Mesenchymal stem cell (in vitro differentiated cells and primary cell): ENCODE data around the gene ADTRP.

Source experiments
- DNase-seq: peaks from one replicate; pipeline ENCODE4 v3.0.0-alpha.2; 2013
- H2AFZ ChIP-seq: one replicate; pipeline ENCODE4 v1.6.1; 2013; ENCODE audit warnings: low read depth, mild to moderate bottlenecking, control low read depth, inconsistent platforms, low read length, moderate library complexity
- H2AK5ac ChIP-seq: 2 replicates; pipeline ENCODE4 v1.6.1; 2013; ENCODE audit warnings: low read length, moderate library complexity, mild to moderate bottlenecking, inconsistent platforms; ENCODE audit not compliant: severe bottlenecking
- H2BK120ac ChIP-seq: one replicate; pipeline ENCODE4 v1.6.1; 2013; ENCODE audit warnings: low read depth, mild to moderate bottlenecking, inconsistent platforms, low read length, moderate library complexity
- H2BK12ac ChIP-seq, 2 experiments: one replicate each; pipeline ENCODE4 v1.6.1; 2013; ENCODE audit warnings: inconsistent platforms in 2 of 2, low read length in 2 of 2, mild to moderate bottlenecking in 2 of 2, moderate library complexity in 2 of 2, control low read depth in 1 of 2
- H2BK15ac ChIP-seq: one replicate; pipeline ENCODE4 v1.6.1; 2013; ENCODE audit warnings: mild to moderate bottlenecking, low read depth, inconsistent platforms; ENCODE audit not compliant: poor library complexity, severe bottlenecking
- H2BK5ac ChIP-seq: 2 replicates; pipeline ENCODE4 v1.6.1; 2013; ENCODE audit warnings: low read depth, mild to moderate bottlenecking, low read length, control low read depth, inconsistent platforms; ENCODE audit not compliant: poor library complexity, severe bottlenecking
- H3K14ac ChIP-seq, 2 experiments: one replicate each; pipeline ENCODE4 v1.6.1; 2013; ENCODE audit warnings: inconsistent platforms in 2 of 2, low read length in 2 of 2, control low read depth in 1 of 2, mild to moderate bottlenecking in 1 of 2, moderate library complexity in 1 of 2
- H3K18ac ChIP-seq, 2 experiments: one replicate each; pipeline ENCODE4 v1.6.1; 2013; ENCODE audit warnings: inconsistent platforms in 2 of 2, low read length in 2 of 2, control low read depth in 1 of 2, low read depth in 1 of 2, mild to moderate bottlenecking in 1 of 2
- H3K23ac ChIP-seq, 2 experiments: one replicate each; pipeline ENCODE4 v1.6.1; 2013; ENCODE audit warnings: inconsistent platforms in 2 of 2, low read length in 2 of 2, mild to moderate bottlenecking in 2 of 2, moderate library complexity in 2 of 2, control low read depth in 1 of 2
- H3K27ac ChIP-seq: 2 replicates; pipeline ENCODE4 v1.5.1; 2013; ENCODE audit warnings: mild to moderate bottlenecking, moderate library complexity, low read length, control low read depth, inconsistent platforms; ENCODE audit not compliant: poor library complexity, severe bottlenecking
- H3K27me3 ChIP-seq, 2 experiments: 2 replicates each; pipeline versions ENCODE4 v1.6.1 to v1.7.0; 2013; ENCODE audit warnings: low read length in 2 of 2, mild to moderate bottlenecking in 2 of 2, moderate library complexity in 2 of 2, control low read depth in 1 of 2, inconsistent platforms in 1 of 2; ENCODE audit not compliant: control insufficient read depth in 1 of 2, insufficient read depth in 1 of 2
- H3K36me3 ChIP-seq, 2 experiments: 2 replicates each; pipeline versions ENCODE4 v1.6.1 to v1.7.0; 2013; ENCODE audit warnings: low read length in 2 of 2, control low read depth in 1 of 2, inconsistent platforms in 1 of 2, low read depth in 1 of 2, mild to moderate bottlenecking in 1 of 2; ENCODE audit not compliant: insufficient read depth in 2 of 2, control insufficient read depth in 1 of 2
- H3K4ac ChIP-seq, 2 experiments: one replicate each; pipeline ENCODE4 v1.6.1; 2013; ENCODE audit warnings: inconsistent platforms in 2 of 2, low read length in 2 of 2, mild to moderate bottlenecking in 2 of 2, moderate library complexity in 2 of 2, control low read depth in 1 of 2, low read depth in 1 of 2
- H3K4me1 ChIP-seq: 2 replicates; pipeline ENCODE4 v1.6.1; 2013; ENCODE audit warnings: low read depth, low read length, control low read depth; ENCODE audit not compliant: control insufficient read depth, insufficient read depth
- H3K4me2 ChIP-seq: 2 replicates; pipeline ENCODE4 v1.6.1; 2013; ENCODE audit warnings: low read length, mild to moderate bottlenecking, inconsistent platforms; ENCODE audit not compliant: poor library complexity, severe bottlenecking
- H3K4me3 ChIP-seq, 2 experiments: 2 replicates each; pipeline versions ENCODE4 v1.5.1 to v1.7.0; 2013; ENCODE audit warnings: low read length in 2 of 2, mild to moderate bottlenecking in 2 of 2, control low read depth in 1 of 2, low read depth in 1 of 2; ENCODE audit not compliant: insufficient read depth in 1 of 2
- H3K79me1 ChIP-seq: replicated peaks from 2 replicates; pipeline ENCODE4 v1.6.1; 2013; ENCODE audit warnings: mild to moderate bottlenecking, control low read depth, low read length, inconsistent platforms; ENCODE audit not compliant: poor library complexity, severe bottlenecking
- H3K9ac ChIP-seq: 2 replicates; pipeline ENCODE4 v1.7.0; 2013; ENCODE audit warnings: mild to moderate bottlenecking, low read length, moderate library complexity
- H3K9me3 ChIP-seq: 2 replicates; pipeline ENCODE4 v1.7.0; 2013; ENCODE audit warnings: mild to moderate bottlenecking, low read length; ENCODE audit not compliant: control insufficient read depth
- H4K8ac ChIP-seq: one replicate; pipeline ENCODE4 v1.6.1; 2013; ENCODE audit warnings: inconsistent platforms, mild to moderate bottlenecking, low read length, moderate library complexity
- H4K91ac ChIP-seq: one replicate; pipeline ENCODE4 v1.6.1; 2013; ENCODE audit warnings: mild to moderate bottlenecking, low read length, inconsistent platforms
- WGBS: methylation state at CpG from one replicate; pipeline ENCODE4 v1.1.7; 2013; ENCODE audit warnings: mixed read lengths; 5-methylcytosine and 5-hydroxymethylcytosine counted together

The ADTRP gene

GRCh38 chr6:11814819-11815218, 36.2 kb upstream of the ADTRP start:
- Histone ChIP-seq H2AFZ (no peak overlapping the region), H3K23ac (no peak overlapping the region), H3K4me1 (peaks cover 5% of the 10 kb centered on the region), H3K27me3 (no peaks in the 10 kb centered on the region), H2BK5ac (peak overlapping the region; percentile 61), H2BK15ac (no peak overlapping the region), H3K79me1 (peaks cover 2% of the 10 kb centered on the region), H4K8ac (no peak overlapping the region), H4K91ac (no peak overlapping the region), H3K4me3 (no peak overlapping the region), H3K4me2 (peak overlapping the region; percentile 32), H3K14ac (no peak overlapping the region), H2BK120ac (no peak overlapping the region), H3K9me3 (peaks cover 4% of the 10 kb centered on the region), H3K18ac (peak overlapping the region in 1 of 2 experiments; percentile 69), H3K27ac (peak overlapping the region; percentile 91), H3K4ac (peak overlapping the region in 1 of 2 experiments; percentile 32), H2AK5ac (peak overlapping the region; percentile 40), H2BK12ac (peak overlapping the region in 1 of 2 experiments; percentile 84), H3K9ac (no peak overlapping the region), H3K36me3 (no peaks in the 10 kb centered on the region)
- DNase-seq, result no peak
- 100% methylated on average over 4 of the region's 4 CpGs for WGBS

GRCh38 chr6:11814106-11814505, 35.5 kb upstream of the ADTRP start:
- H2AFZ ChIP-seq, result no peak overlapping the region
- no peak overlapping the region for H3K14ac ChIP-seq
- peaks cover 5% of the 10 kb centered on the region for H3K4me1 ChIP-seq
- no peaks in the 10 kb centered on the region for H3K9me3 ChIP-seq
- whole genome bisulfite sequencing, result 96% methylated on average over 2 of the region's 2 CpGs
- no peak overlapping the region for H3K23ac ChIP-seq
- H4K91ac ChIP-seq, result no peak overlapping the region
- H2BK120ac ChIP-seq, result no peak overlapping the region
- H2BK15ac ChIP-seq, result no peak overlapping the region
- H3K27me3 ChIP-seq, result no peaks in the 10 kb centered on the region
- H3K4me2 ChIP-seq, result no peak overlapping the region
- H2AK5ac ChIP-seq, result peak overlapping the region; percentile 36
- no peak overlapping the region for H2BK5ac ChIP-seq
- no peak overlapping the region for H3K9ac ChIP-seq
- H3K4ac ChIP-seq, result no peak overlapping the region
- DNase-seq, result no peak
- H3K18ac ChIP-seq, result no peak overlapping the region
- no peak overlapping the region for H2BK12ac ChIP-seq
- no peak overlapping the region for H4K8ac ChIP-seq
- H3K4me3 ChIP-seq, result no peak overlapping the region
- no peaks in the 10 kb centered on the region for H3K36me3 ChIP-seq
- peaks cover 2% of the 10 kb centered on the region for H3K79me1 ChIP-seq
- H3K27ac ChIP-seq, result no peak overlapping the region

- Histone ChIP-seq H3K4me2 (no peak overlapping the region), H2AFZ (no peak overlapping the region), H3K9me3 (no peaks in the 10 kb centered on the region), H4K8ac (no peak overlapping the region), H3K4ac (no peak overlapping the region), H3K23ac (no peak overlapping the region), H2BK120ac (peak overlapping the region; percentile 27), H4K91ac (no peak overlapping the region), H3K79me1 (peaks cover 2% of the 10 kb centered on the region), H3K14ac (no peak overlapping the region), H3K27me3 (no peaks in the 10 kb centered on the region), H2AK5ac (no peak overlapping the region), H2BK12ac (no peak overlapping the region), H3K9ac (no peak overlapping the region), H3K36me3 (no peaks in the 10 kb centered on the region), H2BK5ac (no peak overlapping the region), H2BK15ac (no peak overlapping the region), H3K4me1 (peaks cover 5% of the 10 kb centered on the region), H3K27ac (no peak overlapping the region), H3K4me3 (no peak overlapping the region), H3K18ac (no peak overlapping the region)
- DNase-seq, result no peak
- 96% methylated on average over 3 of the region's 4 CpGs for WGBS
These were observed 35.0 kb upstream of the ADTRP start for GRCh38 chr6:11813606-11814005.

- no peak overlapping the region for H3K9ac ChIP-seq
- H4K91ac ChIP-seq, result no peak overlapping the region
- no peak overlapping the region for H3K4me3 ChIP-seq
- peaks cover 2% of the 10 kb centered on the region for H3K79me1 ChIP-seq
- H2AK5ac ChIP-seq, result no peak overlapping the region
- H3K4me2 ChIP-seq, result no peak overlapping the region
- H2BK15ac ChIP-seq, result no peak overlapping the region
- WGBS, result 91% methylated on average over 2 of the region's 2 CpGs
- peaks cover 5% of the 10 kb centered on the region for H3K4me1 ChIP-seq
- H3K27ac ChIP-seq, result no peak overlapping the region
- H2BK12ac ChIP-seq, result no peak overlapping the region
- no peak overlapping the region for H2BK120ac ChIP-seq
- H3K4ac ChIP-seq, result no peak overlapping the region
- H3K23ac ChIP-seq, result no peak overlapping the region
- H3K14ac ChIP-seq, result no peak overlapping the region
- H3K36me3 ChIP-seq, result no peaks in the 10 kb centered on the region
- no peak overlapping the region for H2AFZ ChIP-seq
- H2BK5ac ChIP-seq, result no peak overlapping the region
- no peak overlapping the region for H3K18ac ChIP-seq
- H3K27me3 ChIP-seq, result no peaks in the 10 kb centered on the region
- no peak for DNase-seq
- no peaks in the 10 kb centered on the region for H3K9me3 ChIP-seq
- H4K8ac ChIP-seq, result no peak overlapping the region
These were observed 34.3 kb upstream of the ADTRP start for GRCh38 chr6:11812951-11813350.
